ENCODE data around the gene GSX1. TPM values are rescaled to one million over a fixed set of nuclear protein-coding genes. Genes with fewer than 3 reads are reported as not detected.

Gene GSX1
- total RNA-seq (2022; extraction: Qiagen RNA extraction) = not detected in 5 replicates

GRCh38 chr13:27792393-27793218 is at the start of gene GSX1:
GSX1 (plus strand) TSS chr13:27792483; CDS start chr13:27792691, 208 bp downstream.

Other genes with a start within 250 kb of the GSX1 start
- 3.3 to 4.7 TPM (median 4.1 TPM) in 5 replicates for gene LNX2, start 172.0 kb upstream of the GSX1 start, total RNA-seq (2022; extraction: Qiagen RNA extraction)
- 141 to 188 TPM (median 158 TPM) in 5 replicates for gene POLR1D, start 170.6 kb upstream of the GSX1 start, total RNA-seq (2022; extraction: Qiagen RNA extraction)
- gene PDX1, start 127.5 kb downstream of the GSX1 start, total RNA-seq (2022; extraction: Qiagen RNA extraction) = 0.06 to 0.12 TPM (median 0.08 TPM) in 5 replicates
- 0.47 to 1.1 TPM (median 0.64 TPM) in 5 replicates for gene CDX2, start 176.8 kb downstream of the GSX1 start, total RNA-seq (2022; extraction: Qiagen RNA extraction)
- not detected in 5 replicates for gene URAD, start 196.2 kb downstream of the GSX1 start, total RNA-seq (2022; extraction: Qiagen RNA extraction)

Measured in A549 treated with dexamethasone at 1 μM for 4 hours (cell line).